Measurements from ENCODE around the gene ARHGEF4. TPM values are rescaled to one million over a fixed set of nuclear protein-coding genes. Genes with fewer than 3 reads are reported as not detected.

Gene ARHGEF4
- total RNA-seq, 4 donors from 2014 or later, result 52.8 to 82.4 (median 73.3) TPM

GRCh38 chr2:130996691-130997090, 160.0 kb downstream of the ARHGEF4 start:
- no peaks in the 10 kb centered on the region for H3K9me3 ChIP-seq
- TF ChIP-seq POLR2A (IDR thresholded peaks at IDR 0.05) (no peak), CTCF (IDR thresholded peaks at IDR 0.05) (no peak)
- WGBS, 2 donors, result 65 to 79% methylated on average over 3 of the region's 3 CpGs
- intact Hi-C loops (cut with DNase I), result no loop called here
- H3K27ac ChIP-seq, result no peak overlapping the region
- no peak for DNase-seq
- no peaks in the 10 kb centered on the region for H3K27me3 ChIP-seq
- H3K4me3 ChIP-seq, result no peak overlapping the region
- no peaks in the 10 kb centered on the region for H3K4me1 ChIP-seq
- H3K36me3 ChIP-seq, result peaks cover 0 to 17% (median 0%) of the 10 kb centered on the region in 3 donors

GRCh38 chr2:130997198-130997597, 160.5 kb downstream of the ARHGEF4 start:
- 69 to 71% methylated on average over 5 of the region's 5 CpGs for WGBS, 2 donors
- no peak overlapping the region for H3K4me3 ChIP-seq
- no peak for DNase-seq
- TF ChIP-seq CTCF (IDR thresholded peaks at IDR 0.05), result no peak
- TF ChIP-seq POLR2A (IDR thresholded peaks at IDR 0.05), result no peak
- no peaks in the 10 kb centered on the region for H3K4me1 ChIP-seq
- intact Hi-C loops (cut with DNase I), result no loop called here
- H3K36me3 ChIP-seq, result peaks cover 0 to 16% (median 0%) of the 10 kb centered on the region in 3 donors
- no peaks in the 10 kb centered on the region for H3K27me3 ChIP-seq
- H3K9me3 ChIP-seq, result no peaks in the 10 kb centered on the region
- H3K27ac ChIP-seq, result no peak overlapping the region

GRCh38 chr2:130998561-130998960, 161.8 kb downstream of the ARHGEF4 start:
- DNase-seq, result no peak
- TF ChIP-seq POLR2A (IDR thresholded peaks at IDR 0.05) (no peak), CTCF (IDR thresholded peaks at IDR 0.05) (no peak)
- H3K4me3 ChIP-seq, result no peak overlapping the region
- H3K9me3 ChIP-seq, result no peaks in the 10 kb centered on the region
- no peaks in the 10 kb centered on the region for H3K4me1 ChIP-seq
- intact Hi-C loops (cut with DNase I), result no loop called here
- H3K27me3 ChIP-seq, result no peaks in the 10 kb centered on the region
- no peak overlapping the region for H3K27ac ChIP-seq
- peaks cover 0 to 15% (median 0%) of the 10 kb centered on the region in 3 donors for H3K36me3 ChIP-seq
- 76 to 77% methylated on average over 6 of the region's 6 CpGs for WGBS, 2 donors

GRCh38 chr2:131004446-131005209, 167.9 kb downstream of the ARHGEF4 start:
- intact Hi-C loops (cut with DNase I), result no loop called here
- Histone ChIP-seq H3K9me3 (no peaks in the 10 kb centered on the region), H3K27ac (no peak overlapping the region), H3K4me1 (no peaks in the 10 kb centered on the region), H3K36me3 (peaks cover 0 to 7% (median 0%) of the 10 kb centered on the region in 3 donors), H3K27me3 (no peaks in the 10 kb centered on the region), H3K4me3 (no peak overlapping the region)
- DNase-seq, result no peak
- TF ChIP-seq CTCF (IDR thresholded peaks at IDR 0.05), result no peak
- TF ChIP-seq POLR2A (IDR thresholded peaks at IDR 0.05), result no peak
- 89 to 92% methylated on average over 9 to 10 of the region's 11 CpGs for WGBS, 2 donors

- TF ChIP-seq POLR2A (IDR thresholded peaks at IDR 0.05), result no peak
- TF ChIP-seq CTCF (IDR thresholded peaks at IDR 0.05), result no peak
- H3K36me3 ChIP-seq, result peaks cover 0 to 7% (median 0%) of the 10 kb centered on the region in 3 donors
- no peaks in the 10 kb centered on the region for H3K27me3 ChIP-seq
- WGBS, 2 donors, result 79 to 89% methylated on average over 3 to 9 of the region's 16 CpGs
- no peaks in the 10 kb centered on the region for H3K9me3 ChIP-seq
- no peak overlapping the region for H3K27ac ChIP-seq
- no peak overlapping the region for H3K4me3 ChIP-seq
- H3K4me1 ChIP-seq, result no peaks in the 10 kb centered on the region
- no peak for DNase-seq
- intact Hi-C loops (cut with DNase I), result no loop called here
These were observed 168.7 kb downstream of the ARHGEF4 start for GRCh38 chr2:131005216-131005935.

All from esophagus squamous epithelium (tissue), 5 donors.